A673 (cell line): ENCODE results near the gene SRI. TPM values are rescaled to one million over a fixed set of nuclear protein-coding genes. Genes with fewer than 3 reads are reported as not detected.

Experiments used
- BruUV-seq: library from RNA; stranded (reverse); fragments of 400-500 nt; replicated peaks from 2 replicates; lab custom pipeline; 2021; lab: Mats Ljungman, UMichigan
- CTCF ChIA-PET: fragments of 300-600 bp; sonication (Branson Sonifier 250); formaldehyde crosslinking; loops from one replicate; lab custom pipeline; 2022; ENCODE audit warnings: antibody characterized with exemption; lab: Charles Lee
- POLR2A ChIA-PET: fragments of 300-600 bp; sonication (Branson Sonifier 250); formaldehyde crosslinking; loops from one replicate; lab custom pipeline; 2022; ENCODE audit warnings: antibody characterized with exemption; ENCODE audit not compliant: low non-redundant PET; lab: Charles Lee
- DNase-seq: peaks from one replicate; pipeline ENCODE4 v3.0.0-alpha.2; 2015; ENCODE audit warnings: low spot score
- H3K27ac ChIP-seq: fragments of 200-600 bp; sonication (generic); 2 replicates; pipeline ENCODE4 v1.5.1; 2016; ENCODE audit warnings: mixed run types, low read depth, mild to moderate bottlenecking, mixed read lengths, antibody characterized with exemption, low read length; ENCODE audit not compliant: poor library complexity, severe bottlenecking
- H3K27me3 ChIP-seq: fragments of 200-600 bp; sonication (generic); replicated peaks from 2 replicates; pipeline ENCODE4 v1.6.1; 2017; ENCODE audit warnings: mixed run types, low read depth, mild to moderate bottlenecking, mixed read lengths, antibody characterized with exemption, low read length; ENCODE audit not compliant: insufficient read depth, poor library complexity
- H3K36me3 ChIP-seq: fragments of 200-600 bp; sonication (generic); 2 replicates; pipeline ENCODE4 v1.6.1; 2016; ENCODE audit warnings: mixed run types, mild to moderate bottlenecking, mixed read lengths, antibody characterized with exemption, low read length; ENCODE audit not compliant: insufficient read depth, poor library complexity, severe bottlenecking
- H3K4me1 ChIP-seq: fragments of 200-600 bp; sonication (generic); 2 replicates; pipeline ENCODE4 v1.6.1; 2017; ENCODE audit warnings: mixed run types, mild to moderate bottlenecking, mixed read lengths, antibody characterized with exemption, low read length; ENCODE audit not compliant: insufficient read depth, poor library complexity, severe bottlenecking
- H3K4me3 ChIP-seq: fragments of 200-600 bp; sonication (generic); 2 replicates; pipeline ENCODE4 v1.5.1; 2016; ENCODE audit warnings: low read depth, mixed run types, mild to moderate bottlenecking, mixed read lengths, low read length; ENCODE audit not compliant: poor library complexity, severe bottlenecking
- H3K9me3 ChIP-seq: fragments of 200-600 bp; sonication (generic); 2 replicates; pipeline ENCODE4 v1.6.1; 2016; ENCODE audit warnings: mixed run types, low read depth, mild to moderate bottlenecking, mixed read lengths, antibody characterized with exemption, low read length; ENCODE audit not compliant: poor library complexity, severe bottlenecking
- CTCF ChIP-seq: fragments of 300-800, 200-600 bp; sonication (generic); conservative IDR thresholded peaks from 2 replicates; pipeline ENCODE4 v1.5.1; 2017; ENCODE audit warnings: low read depth, mild to moderate bottlenecking, antibody characterized with exemption, low read length, moderate library complexity, mixed read lengths
- EZH2 ChIP-seq: fragments of 200-600 bp; sonication (generic); IDR thresholded peaks from 2 replicates; pipeline ENCODE4 v1.6.1; 2017; ENCODE audit warnings: borderline replicate concordance, low read depth, mild to moderate bottlenecking, mixed read lengths, antibody characterized with exemption, low read length; ENCODE audit not compliant: poor library complexity, severe bottlenecking
- intact Hi-C: fragments of 100-400 bp; cut with micrococcal nuclease; formaldehyde crosslinking; loops from one replicate; pipeline ENCODE4 v1.10.0; 2022; ENCODE audit not compliant: unreplicated experiment
- total RNA-seq: library from RNA; stranded (reverse); gene quantifications from 2 replicates; pipeline ENCODE4 v1.2.3, GENCODE V29; 2021

The SRI gene
- total RNA-seq, 1 experiment from 2014 or later, result 87.7 TPM

GRCh38 chr7:88254721-88255424 lies 35.0 kb upstream of the SRI start:
- intact Hi-C loops, result no loop called here
- no peaks in the 10 kb centered on the region for H3K36me3 ChIP-seq
- DNase-seq, result no peak

GRCh38 chr7:88253640-88254039 lies 33.8 kb upstream of the SRI start:
- no peak overlapping the region for H3K4me3 ChIP-seq
- H3K27ac ChIP-seq, result no peak overlapping the region
- no peak for DNase-seq
- no peaks in the 10 kb centered on the region for H3K27me3 ChIP-seq
- no peaks in the 10 kb centered on the region for H3K36me3 ChIP-seq
- intact Hi-C loops, result no loop called here
- CTCF ChIA-PET, result no interaction called here
- H3K4me1 ChIP-seq, result no peaks in the 10 kb centered on the region
- peaks cover 3% of the 10 kb centered on the region for H3K9me3 ChIP-seq
- POLR2A ChIA-PET, result no interaction called here
- BruUV-seq, result no TSS peak
- TF ChIP-seq CTCF (no peak), EZH2 (no peak)

More at GRCh38 chr7:88254721-88255424, 35.0 kb upstream of the SRI start:
- H3K27me3 ChIP-seq, result no peaks in the 10 kb centered on the region
- no peaks in the 10 kb centered on the region for H3K4me1 ChIP-seq
- ChIA-PET POLR2A (interaction anchor here (0.5 kb wide), 1 partner anchor 894 kb away, joined by 3 read pairs; no protein-coding TSS in a partner anchor), CTCF (no interaction called here)
- TF ChIP-seq CTCF, result no peak
- peaks cover 3% of the 10 kb centered on the region for H3K9me3 ChIP-seq
- no peak overlapping the region for H3K27ac ChIP-seq
- no TSS peak for BruUV-seq
- no peak overlapping the region for H3K4me3 ChIP-seq

- CTCF ChIA-PET, result no interaction called here
- POLR2A ChIA-PET, result no interaction called here
Measured at GRCh38 chr7:88244258-88244657, 24.4 kb upstream of the SRI start.

More at GRCh38 chr7:88244258-88244657, 24.4 kb upstream of the SRI start:
- Histone ChIP-seq H3K27me3 (peaks cover 11% of the 10 kb centered on the region), H3K4me1 (no peaks in the 10 kb centered on the region), H3K27ac (no peak overlapping the region), H3K4me3 (no peak overlapping the region), H3K9me3 (no peaks in the 10 kb centered on the region), H3K36me3 (no peaks in the 10 kb centered on the region)
- no peak for TF ChIP-seq EZH2
- TF ChIP-seq CTCF, result no peak
- no TSS peak for BruUV-seq
- no peak for DNase-seq
- intact Hi-C loops, result loop anchor here (5.0 to 10.0 kb wide), 2 partner anchors 1373 to 1871 kb away; no protein-coding TSS in a partner anchor
